Effector CD4-positive, alpha-beta T cell (primary cell): ENCODE data around the gene ZC3H4.

Experiments used
- DNase-seq: peaks from one replicate; pipeline ENCODE4 v3.0.0-alpha.2; 2020

The ZC3H4 gene

GRCh38 chr19:47044946-47045866, 68.4 kb downstream of the ZC3H4 start:
- DNase-seq = no peak

- DNase-seq = no peak
Measured at GRCh38 chr19:47040869-47041268, 72.7 kb downstream of the ZC3H4 start.

GRCh38 chr19:47039239-47039874, 74.2 kb downstream of the ZC3H4 start:
- no peak for DNase-seq

- no peak for DNase-seq
Measured at GRCh38 chr19:47037766-47038165, 75.8 kb downstream of the ZC3H4 start.

DNA sequence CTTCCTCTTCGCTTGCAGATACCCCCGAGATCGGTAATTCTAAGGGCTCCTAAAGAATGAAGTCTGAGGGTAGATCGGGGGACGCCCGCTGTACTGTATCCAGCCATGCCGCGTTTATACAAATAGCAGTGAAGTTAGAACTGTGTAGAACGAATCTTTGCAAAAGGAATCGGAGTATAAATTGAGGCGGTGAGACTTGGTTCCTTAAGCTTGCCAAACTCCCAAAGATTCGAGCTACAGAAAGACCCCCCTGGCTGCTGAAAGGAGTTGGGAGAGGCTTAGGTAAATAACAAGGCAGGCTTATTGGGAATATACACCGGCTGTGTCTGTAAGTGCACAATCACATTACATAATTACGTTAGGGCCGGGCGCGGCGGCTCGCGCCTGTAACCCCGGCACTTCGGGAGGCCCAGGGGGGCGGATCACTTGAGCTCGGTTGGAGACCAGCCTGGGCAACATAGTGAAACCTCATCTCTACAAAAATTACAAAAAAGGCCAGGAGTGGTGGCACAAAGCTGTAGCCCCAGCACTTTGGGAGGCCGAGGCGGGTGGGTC, 77.4 kb downstream of the ZC3H4 start:
- DNase-seq = no peak

DNA sequence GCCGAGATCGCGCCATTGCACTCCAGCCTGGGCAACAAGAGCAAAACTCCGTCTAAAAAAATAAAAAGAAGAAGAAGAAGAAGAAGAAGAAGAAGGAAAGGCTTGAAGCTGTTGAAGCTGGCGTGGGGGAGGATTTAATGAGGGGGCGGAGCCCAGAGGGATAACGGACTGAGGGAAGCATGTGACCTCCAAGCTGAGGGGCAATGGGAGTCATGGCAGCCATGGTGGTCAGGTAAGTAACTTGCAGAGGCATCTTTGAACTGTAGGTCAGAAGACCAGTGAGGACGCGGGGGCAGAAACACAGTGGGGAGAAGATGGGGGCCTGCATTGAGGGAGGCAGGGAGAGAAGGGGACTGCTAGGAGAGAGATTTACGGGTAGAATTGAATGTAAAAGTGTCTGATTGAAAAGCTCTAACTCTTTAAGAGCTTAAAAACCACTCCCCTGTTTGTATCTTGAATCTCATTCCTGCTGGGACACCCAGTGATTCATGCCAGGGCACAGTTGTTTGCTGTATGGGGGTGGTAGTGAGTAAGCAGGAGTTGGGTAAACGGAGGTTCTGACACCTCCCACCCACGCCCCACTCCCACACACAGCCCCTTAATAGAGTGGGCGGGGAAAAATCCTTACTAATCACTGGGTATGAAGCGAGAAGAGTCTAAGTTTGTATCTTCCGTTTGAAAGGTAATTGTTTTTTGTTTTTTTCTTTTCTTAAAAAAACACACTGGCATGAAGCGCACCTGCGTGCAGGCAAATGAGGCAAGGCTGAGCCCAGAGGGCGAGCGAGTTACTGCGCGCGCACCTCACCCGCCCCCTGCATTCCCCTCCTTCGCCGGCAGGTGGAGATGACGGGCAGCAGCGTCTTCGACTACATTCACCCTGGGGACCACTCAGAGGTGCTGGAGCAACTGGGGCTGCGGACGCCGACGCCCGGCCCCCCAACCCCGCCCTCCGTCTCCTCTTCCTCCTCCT, 78.2 kb downstream of the ZC3H4 start:
- DNase-seq = peak; percentile 92

DNA sequence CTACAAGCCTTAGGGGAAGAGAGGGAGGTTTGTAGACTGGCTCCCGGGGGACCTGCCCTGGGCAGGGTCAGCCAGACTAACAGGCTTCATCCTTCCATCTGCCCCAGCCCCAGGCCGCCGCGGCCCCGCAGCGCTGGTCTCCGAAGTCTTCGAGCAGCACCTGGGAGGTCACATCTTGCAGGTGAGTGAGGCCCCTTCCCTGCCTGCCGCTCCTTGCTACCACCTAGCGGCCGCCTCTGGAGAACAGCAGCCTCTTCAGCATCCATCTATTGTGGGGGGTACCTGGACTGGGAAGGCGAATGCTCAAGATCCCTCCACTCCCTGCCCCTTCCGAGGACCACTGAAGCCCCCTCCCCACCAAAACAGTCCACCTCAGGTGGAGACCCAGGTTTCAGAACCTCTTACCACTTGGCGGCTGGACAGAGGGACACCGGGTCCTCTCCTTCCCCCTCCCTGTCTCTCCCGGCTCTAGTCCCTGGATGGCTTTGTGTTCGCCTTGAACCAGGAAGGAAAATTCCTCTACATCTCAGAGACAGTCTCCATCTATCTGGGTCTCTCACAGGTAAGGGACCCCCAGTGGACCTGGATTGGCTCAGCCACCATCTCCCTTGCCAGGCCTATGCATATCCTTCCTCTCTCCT, 81.3 kb downstream of the ZC3H4 start:
- peak; percentile 56 for DNase-seq

DNA sequence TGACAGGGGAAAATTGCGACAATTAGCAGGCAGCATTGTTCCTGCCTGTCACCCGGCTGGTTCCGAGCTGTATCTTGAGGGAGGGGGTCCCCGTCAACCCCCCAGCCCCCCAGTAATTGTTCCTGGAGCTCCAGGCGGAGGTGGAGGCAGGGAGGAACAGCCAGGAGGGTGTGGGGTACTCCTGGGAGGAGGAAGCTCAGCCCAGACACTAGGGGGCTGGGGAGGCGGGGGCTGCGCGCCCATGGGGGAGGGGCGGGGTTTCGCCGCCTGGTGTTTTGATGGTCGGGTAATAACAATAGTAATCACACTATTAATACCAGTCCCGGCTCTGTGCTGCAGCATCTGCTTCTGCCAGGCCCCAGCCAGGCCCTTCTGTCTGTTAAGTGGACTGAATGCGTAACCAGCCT, 85.4 kb downstream of the ZC3H4 start:
- DNase-seq = no peak

- DNase-seq = no peak
Measured at GRCh38 chr19:47027586-47028088, 85.9 kb downstream of the ZC3H4 start.

DNA sequence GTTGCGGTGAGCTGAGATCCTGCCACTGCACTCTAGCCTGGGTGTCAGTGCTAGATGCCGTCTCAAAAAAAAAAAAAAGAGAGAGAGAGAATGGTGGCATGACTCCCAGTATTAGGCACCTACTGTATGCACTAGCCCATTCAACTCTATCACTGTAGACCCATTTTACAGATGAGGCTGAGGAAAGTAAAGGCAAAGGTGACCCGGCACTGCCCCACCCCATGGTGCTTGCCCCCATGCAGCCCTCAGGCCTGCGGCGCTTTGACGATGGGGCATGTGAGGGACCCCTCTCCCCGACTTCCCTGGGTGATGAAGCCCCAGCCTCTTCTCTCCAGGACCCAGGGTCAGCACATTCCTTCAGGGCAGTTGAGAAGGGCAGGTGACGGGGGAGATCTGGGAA, 86.7 kb downstream of the ZC3H4 start:
- DNase-seq = no peak

DNA sequence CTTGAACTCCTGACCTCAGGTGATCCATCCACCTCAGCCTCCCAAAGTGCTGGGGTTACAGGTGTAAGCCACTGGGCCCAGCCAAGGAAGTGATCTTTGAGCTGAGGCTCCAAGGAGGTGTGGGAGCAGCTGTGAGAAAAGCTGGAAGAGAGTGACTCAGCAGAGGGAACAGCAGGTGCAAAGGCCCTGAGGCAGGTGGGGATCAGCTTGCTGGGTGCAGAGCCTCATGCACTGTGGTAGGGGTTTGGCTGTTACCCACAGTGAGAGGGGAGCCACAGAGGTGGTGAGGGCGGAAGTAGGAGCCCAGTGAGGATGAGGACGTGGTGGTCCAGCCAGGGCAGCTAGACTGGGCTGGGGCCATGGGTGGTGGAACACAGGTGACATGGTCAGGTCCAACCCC, 87.4 kb downstream of the ZC3H4 start:
- no peak for DNase-seq

DNA sequence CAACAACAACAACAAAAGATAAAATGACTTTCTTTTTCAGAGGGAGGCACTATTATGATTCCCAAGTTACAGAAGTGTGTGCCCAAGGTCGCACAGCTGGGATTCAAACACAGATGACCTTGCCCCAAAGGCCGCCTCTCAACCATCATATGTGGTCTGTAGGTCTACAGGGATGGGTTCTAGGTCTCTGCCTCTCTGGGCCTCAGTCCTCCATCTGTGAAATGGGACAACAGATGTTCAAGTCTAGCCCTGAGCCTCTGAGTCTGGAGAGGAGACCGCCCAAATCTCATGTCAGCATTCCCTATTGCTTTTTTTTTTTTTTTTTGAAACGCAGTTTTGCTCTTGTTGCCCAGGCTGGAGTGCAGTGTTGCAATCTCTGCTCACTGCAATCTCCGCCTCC, 89.1 kb downstream of the ZC3H4 start:
- DNase-seq = no peak

- DNase-seq = no peak
Measured at GRCh38 chr19:47023448-47023794, 90.2 kb downstream of the ZC3H4 start.

GRCh38 chr19:47022541-47023447, 90.8 kb downstream of the ZC3H4 start:
- DNase-seq = no peak

DNA sequence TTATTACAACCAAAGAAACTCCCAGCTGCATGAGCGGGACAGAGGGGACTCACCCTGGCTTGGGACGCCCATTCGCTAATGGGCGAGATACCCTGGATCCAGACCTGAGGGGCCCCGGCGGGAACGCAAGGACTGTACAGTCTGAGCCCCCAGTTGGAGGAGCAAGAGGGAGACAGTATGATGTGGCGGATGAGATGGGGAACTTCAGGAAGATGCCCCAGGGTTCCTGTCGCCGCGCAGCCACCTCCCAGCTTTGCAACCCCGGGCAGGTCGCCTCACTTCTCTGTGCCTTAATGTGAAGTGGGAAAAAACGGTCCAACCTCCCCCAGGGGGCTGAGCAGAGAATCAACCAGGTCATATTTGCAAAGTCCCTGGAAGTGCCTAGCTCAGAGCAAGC, 91.4 kb downstream of the ZC3H4 start:
- no peak for DNase-seq

DNA sequence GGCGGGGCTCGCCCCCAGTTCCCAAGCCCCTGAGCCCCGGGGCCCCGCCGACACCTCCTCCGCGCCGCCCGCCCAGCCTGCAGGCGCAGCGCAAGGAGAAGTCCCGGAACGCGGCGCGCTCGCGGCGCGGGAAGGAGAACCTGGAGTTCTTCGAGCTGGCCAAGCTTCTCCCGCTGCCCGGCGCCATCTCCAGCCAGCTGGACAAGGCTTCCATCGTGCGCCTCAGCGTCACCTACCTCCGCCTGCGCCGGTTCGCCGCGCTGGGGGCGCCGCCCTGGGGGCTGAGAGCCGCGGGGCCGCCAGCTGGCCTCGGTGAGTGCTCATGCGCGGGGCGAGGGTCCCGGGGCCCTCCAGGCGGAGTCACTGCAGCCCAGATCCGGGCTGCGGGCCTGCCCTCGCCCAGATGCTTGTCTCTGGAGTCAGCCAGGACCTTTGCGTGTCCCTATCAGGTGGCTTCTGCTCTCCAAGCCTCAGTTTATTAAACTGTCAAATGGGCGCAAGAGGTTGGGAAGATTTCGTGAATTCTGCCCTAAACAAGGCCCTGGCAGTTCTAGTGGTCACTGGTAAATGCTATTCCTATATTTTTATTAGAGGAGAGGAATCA, 91.9 kb downstream of the ZC3H4 start:
- DNase-seq = no peak

DNA sequence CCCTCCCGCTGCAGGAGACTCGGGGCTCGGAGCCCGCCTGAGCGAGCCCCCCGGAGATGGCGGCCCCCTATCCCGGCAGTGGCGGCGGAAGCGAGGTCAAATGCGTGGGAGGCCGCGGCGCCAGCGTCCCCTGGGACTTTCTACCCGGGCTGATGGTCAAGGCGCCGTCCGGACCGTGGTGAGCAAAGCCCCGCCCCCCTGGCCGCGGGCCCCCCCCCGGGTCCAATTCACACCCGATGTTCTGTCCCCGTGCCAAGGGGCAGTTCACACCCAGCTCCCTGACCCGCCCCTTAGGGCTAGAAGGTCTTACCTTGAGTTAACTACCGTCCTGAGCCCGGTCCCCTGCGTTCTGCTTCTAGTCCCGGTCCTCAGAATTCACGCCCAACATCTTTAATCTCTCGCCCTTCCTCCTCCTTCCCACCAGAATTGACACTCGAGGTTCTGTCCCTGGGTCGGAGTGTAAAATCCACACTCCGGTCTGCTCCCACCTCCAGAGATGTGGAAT, 92.5 kb downstream of the ZC3H4 start:
- DNase-seq = no peak

DNA sequence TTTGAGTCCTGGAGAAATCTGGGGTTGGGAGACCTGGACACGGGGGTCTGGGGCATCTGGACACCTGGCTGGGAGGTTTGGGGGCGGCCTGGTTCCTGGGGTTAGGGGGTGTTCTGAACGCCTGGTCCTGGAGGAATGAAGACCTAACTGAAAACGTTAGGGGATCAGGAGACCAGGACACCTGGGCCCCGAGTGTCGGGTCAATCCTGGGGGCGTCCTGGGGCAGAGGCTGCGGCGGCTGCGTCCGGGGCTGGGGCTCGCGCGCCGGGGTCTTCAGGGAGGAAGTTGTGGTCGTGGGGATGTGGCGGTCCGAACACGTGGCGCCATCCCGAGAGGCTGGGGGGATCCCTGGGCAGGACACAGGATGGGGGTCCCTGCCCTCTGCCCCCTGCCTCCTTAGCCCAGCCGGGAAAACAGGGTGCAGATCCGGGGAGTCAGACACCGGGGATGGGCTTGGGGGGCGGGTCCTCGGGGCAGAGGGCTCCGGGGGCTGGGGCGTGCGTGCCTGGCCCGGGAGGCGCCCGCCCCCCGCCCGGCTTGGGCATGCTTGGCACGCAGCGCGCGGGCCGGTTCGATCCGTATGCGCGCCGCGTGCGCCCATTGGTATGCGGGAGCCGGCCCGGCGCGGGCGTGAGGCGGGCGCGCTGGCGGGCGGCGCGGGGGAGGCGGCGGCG, 93.3 kb downstream of the ZC3H4 start:
- DNase-seq = no peak

GRCh38 chr19:47019431-47020041, 94.0 kb downstream of the ZC3H4 start, which contains the start of gene NPAS1:
Gene NPAS1 (plus strand): TSS chr19:47019837. CDS start chr19:47021048, 1,211 bp downstream.
- DNase-seq = no peak
